Measurements from ENCODE around the gene PBRM1. TPM values are rescaled to one million over a fixed set of nuclear protein-coding genes. Genes with fewer than 3 reads are reported as not detected.

PBRM1 gene
- total and polyA plus RNA-seq, 2 donors (not counting 1 experiment from before 2014, with no cell fraction given), result 37.2 to 97.3 TPM

- H3K4me2 ChIP-seq (ENCODE audit: extremely low read depth, insufficient read depth, low read length), result no peak overlapping the region
- no peak for DNase-seq (ENCODE audit: low read depth in 2 of 2)
- H3K27ac ChIP-seq (ENCODE audit: insufficient read depth, low read length), result no peak overlapping the region
- no peaks in the 10 kb centered on the region for H4K20me1 ChIP-seq (ENCODE audit: control insufficient read depth, extremely low read depth, insufficient read depth, low read length)
- H3K4me1 ChIP-seq (ENCODE audit: control insufficient read depth, extremely low read depth, insufficient read depth, low read length), result no peaks in the 10 kb centered on the region
- peaks cover 6% of the 10 kb centered on the region for H3K79me2 ChIP-seq (ENCODE audit: control insufficient read depth, insufficient read depth, low read length)
- H3K4me3 ChIP-seq (replicated peaks in 1 of 4; ENCODE audit: control extremely low read depth in 1 of 4, insufficient read depth in 1 of 4, low read depth in 3 of 4, low read length in 4 of 4), result no peak overlapping the region
- H2AFZ ChIP-seq (ENCODE audit: low read length), result no peak overlapping the region
- no peaks in the 10 kb centered on the region for H3K36me3 ChIP-seq (ENCODE audit: control insufficient read depth, insufficient read depth, low read length)
- no peaks in the 10 kb centered on the region for H3K9me3 ChIP-seq (ENCODE audit: control insufficient read depth, insufficient read depth, low read depth, low read length)
- no peak overlapping the region for H3K9ac ChIP-seq (ENCODE audit: insufficient read depth, low read length)
- TF ChIP-seq CTCF (conservative IDR thresholded peaks at IDR 0.05 in 1 of 2, IDR thresholded peaks at IDR 0.05 in 1 of 2; ENCODE audit: low read depth in 1 of 2, low read length in 2 of 2) (no peak), EZH2 (IDR thresholded peaks at IDR 0.05; ENCODE audit: low read length, missing control alignments) (no peak)
- no peaks in the 10 kb centered on the region for H3K27me3 ChIP-seq (ENCODE audit: control insufficient read depth, insufficient read depth, low read length)
Observed at GRCh38 chr3:52544937-52545336, 140.8 kb downstream of the PBRM1 start.

- no peaks in the 10 kb centered on the region for H4K20me1 ChIP-seq (ENCODE audit: control insufficient read depth, extremely low read depth, insufficient read depth, low read length)
- no peaks in the 10 kb centered on the region for H3K9me3 ChIP-seq (ENCODE audit: control insufficient read depth, insufficient read depth, low read depth, low read length)
- no peak overlapping the region for H2AFZ ChIP-seq (ENCODE audit: low read length)
- H3K4me2 ChIP-seq (ENCODE audit: extremely low read depth, insufficient read depth, low read length), result no peak overlapping the region
- no peak for DNase-seq (ENCODE audit: low read depth in 2 of 2)
- no peak overlapping the region for H3K4me3 ChIP-seq (replicated peaks in 1 of 4; ENCODE audit: control extremely low read depth in 1 of 4, insufficient read depth in 1 of 4, low read depth in 3 of 4, low read length in 4 of 4)
- no peak overlapping the region for H3K9ac ChIP-seq (ENCODE audit: insufficient read depth, low read length)
- H3K4me1 ChIP-seq (ENCODE audit: control insufficient read depth, extremely low read depth, insufficient read depth, low read length), result peaks cover 5% of the 10 kb centered on the region
- no peak for TF ChIP-seq CTCF (conservative IDR thresholded peaks at IDR 0.05 in 1 of 2, IDR thresholded peaks at IDR 0.05 in 1 of 2; ENCODE audit: low read depth in 1 of 2, low read length in 2 of 2)
- no peak for TF ChIP-seq EZH2 (IDR thresholded peaks at IDR 0.05; ENCODE audit: low read length, missing control alignments)
- peaks cover 32% of the 10 kb centered on the region for H3K79me2 ChIP-seq (ENCODE audit: control insufficient read depth, insufficient read depth, low read length)
- no peaks in the 10 kb centered on the region for H3K36me3 ChIP-seq (ENCODE audit: control insufficient read depth, insufficient read depth, low read length)
- no peaks in the 10 kb centered on the region for H3K27me3 ChIP-seq (ENCODE audit: control insufficient read depth, insufficient read depth, low read length)
- no peak overlapping the region for H3K27ac ChIP-seq (ENCODE audit: insufficient read depth, low read length)
Observed at GRCh38 chr3:52541050-52541449, 144.7 kb downstream of the PBRM1 start.

GRCh38 chr3:52539010-52539653 lies 146.6 kb downstream of the PBRM1 start:
- Histone ChIP-seq H3K36me3 (ENCODE audit: control insufficient read depth, insufficient read depth, low read length) (no peaks in the 10 kb centered on the region), H3K9me3 (ENCODE audit: control insufficient read depth, insufficient read depth, low read depth, low read length) (no peaks in the 10 kb centered on the region), H2AFZ (ENCODE audit: low read length) (no peak overlapping the region), H3K4me3 (replicated peaks in 1 of 4; ENCODE audit: control extremely low read depth in 1 of 4, insufficient read depth in 1 of 4, low read depth in 3 of 4, low read length in 4 of 4) (peak overlapping the region in 2 of 4 experiments; percentile 15 to 24), H3K9ac (ENCODE audit: insufficient read depth, low read length) (no peak overlapping the region), H3K4me2 (ENCODE audit: extremely low read depth, insufficient read depth, low read length) (peak overlapping the region; percentile 8), H3K79me2 (ENCODE audit: control insufficient read depth, insufficient read depth, low read length) (peaks cover 32% of the 10 kb centered on the region), H3K4me1 (ENCODE audit: control insufficient read depth, extremely low read depth, insufficient read depth, low read length) (peaks cover 5% of the 10 kb centered on the region), H4K20me1 (ENCODE audit: control insufficient read depth, extremely low read depth, insufficient read depth, low read length) (no peaks in the 10 kb centered on the region), H3K27me3 (ENCODE audit: control insufficient read depth, insufficient read depth, low read length) (no peaks in the 10 kb centered on the region), H3K27ac (ENCODE audit: insufficient read depth, low read length) (no peak overlapping the region)
- no peak for DNase-seq (ENCODE audit: low read depth in 2 of 2)
- TF ChIP-seq CTCF (conservative IDR thresholded peaks at IDR 0.05 in 1 of 2, IDR thresholded peaks at IDR 0.05 in 1 of 2; ENCODE audit: low read depth in 1 of 2, low read length in 2 of 2), result no peak
- TF ChIP-seq EZH2 (IDR thresholded peaks at IDR 0.05; ENCODE audit: low read length, missing control alignments), result no peak

All from fibroblast of lung (primary cell).